Measurements from ENCODE around the gene MYBBP1A.

The MYBBP1A gene

DNA sequence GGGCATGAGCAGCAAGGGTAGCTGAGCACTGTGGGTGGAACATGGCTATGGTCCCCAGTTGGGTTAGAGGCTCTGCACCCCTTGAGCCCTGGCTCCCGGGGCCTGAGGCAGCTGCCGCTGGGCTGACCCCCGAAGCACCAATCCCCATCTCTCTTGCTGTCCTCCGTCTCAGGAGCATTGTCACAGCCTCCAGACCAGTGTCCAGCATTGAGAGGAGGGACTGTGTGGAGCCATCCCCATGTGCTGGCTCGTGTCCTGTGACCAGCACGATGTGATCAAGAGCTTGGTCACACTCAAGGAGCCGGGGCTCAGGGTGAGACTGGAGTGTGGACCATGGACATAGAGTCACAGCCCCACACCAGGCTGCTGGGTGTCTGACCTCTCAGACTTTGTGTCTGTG lies 32.0 kb upstream of the MYBBP1A start:
- TF ChIP-seq, protein P1, sequence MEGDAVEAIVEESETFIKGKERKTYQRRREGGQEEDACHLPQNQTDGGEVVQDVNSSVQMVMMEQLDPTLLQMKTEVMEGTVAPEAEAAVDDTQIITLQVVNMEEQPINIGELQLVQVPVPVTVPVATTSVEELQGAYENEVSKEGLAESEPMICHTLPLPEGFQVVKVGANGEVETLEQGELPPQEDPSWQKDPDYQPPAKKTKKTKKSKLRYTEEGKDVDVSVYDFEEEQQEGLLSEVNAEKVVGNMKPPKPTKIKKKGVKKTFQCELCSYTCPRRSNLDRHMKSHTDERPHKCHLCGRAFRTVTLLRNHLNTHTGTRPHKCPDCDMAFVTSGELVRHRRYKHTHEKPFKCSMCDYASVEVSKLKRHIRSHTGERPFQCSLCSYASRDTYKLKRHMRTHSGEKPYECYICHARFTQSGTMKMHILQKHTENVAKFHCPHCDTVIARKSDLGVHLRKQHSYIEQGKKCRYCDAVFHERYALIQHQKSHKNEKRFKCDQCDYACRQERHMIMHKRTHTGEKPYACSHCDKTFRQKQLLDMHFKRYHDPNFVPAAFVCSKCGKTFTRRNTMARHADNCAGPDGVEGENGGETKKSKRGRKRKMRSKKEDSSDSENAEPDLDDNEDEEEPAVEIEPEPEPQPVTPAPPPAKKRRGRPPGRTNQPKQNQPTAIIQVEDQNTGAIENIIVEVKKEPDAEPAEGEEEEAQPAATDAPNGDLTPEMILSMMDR (conservative IDR thresholded peaks at IDR 0.05): no peak
- TF ChIP-seq ZFX (IDR thresholded peaks at IDR 0.05): no peak
- no peak overlapping the region for H3K27ac ChIP-seq

DNA sequence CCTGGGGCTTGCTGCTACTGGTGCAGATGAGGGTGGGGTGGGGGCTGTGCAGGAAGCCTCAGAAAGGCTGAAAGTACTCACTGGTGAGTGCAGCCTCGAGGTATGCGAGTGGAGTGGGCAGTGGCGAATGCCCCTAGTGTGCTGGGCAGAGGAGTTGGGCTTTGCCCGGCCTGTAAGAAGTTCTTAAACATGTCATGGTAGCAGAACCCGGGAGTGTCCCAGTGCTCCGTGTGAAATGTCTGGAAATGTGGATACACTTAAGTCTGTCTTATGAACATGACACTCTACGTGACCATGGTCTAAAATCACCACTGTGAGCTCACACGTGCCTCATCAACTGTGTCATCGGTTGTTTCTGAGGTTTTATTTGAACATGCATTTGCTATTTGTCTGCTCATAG lies 30.9 kb upstream of the MYBBP1A start:
- H3K27ac ChIP-seq: no peak overlapping the region
- TF ChIP-seq, protein P1 (conservative IDR thresholded peaks at IDR 0.05): no peak
- TF ChIP-seq ZFX (IDR thresholded peaks at IDR 0.05): no peak

DNA sequence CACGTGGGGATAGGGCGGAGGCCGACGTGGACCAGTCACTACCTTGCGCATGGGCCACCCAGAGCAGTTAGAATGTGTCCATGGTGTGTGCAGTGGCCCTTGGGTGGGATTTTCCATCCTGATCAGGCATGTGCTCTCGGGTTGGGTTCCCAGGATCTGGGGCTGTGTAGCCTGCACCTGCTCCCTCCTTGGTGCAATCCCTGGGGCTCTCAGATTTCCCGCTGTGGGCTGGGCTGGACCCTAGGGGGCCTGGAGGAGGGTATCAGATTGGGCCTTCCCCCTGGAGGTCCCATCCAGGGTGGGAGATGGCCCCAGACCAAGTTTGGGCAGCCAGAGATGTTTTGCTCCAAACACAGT lies 30.4 kb upstream of the MYBBP1A start:
- no peak overlapping the region for H3K27ac ChIP-seq
- TF ChIP-seq ZFX (IDR thresholded peaks at IDR 0.05): no peak
- TF ChIP-seq, protein P1 (conservative IDR thresholded peaks at IDR 0.05): no peak

DNA sequence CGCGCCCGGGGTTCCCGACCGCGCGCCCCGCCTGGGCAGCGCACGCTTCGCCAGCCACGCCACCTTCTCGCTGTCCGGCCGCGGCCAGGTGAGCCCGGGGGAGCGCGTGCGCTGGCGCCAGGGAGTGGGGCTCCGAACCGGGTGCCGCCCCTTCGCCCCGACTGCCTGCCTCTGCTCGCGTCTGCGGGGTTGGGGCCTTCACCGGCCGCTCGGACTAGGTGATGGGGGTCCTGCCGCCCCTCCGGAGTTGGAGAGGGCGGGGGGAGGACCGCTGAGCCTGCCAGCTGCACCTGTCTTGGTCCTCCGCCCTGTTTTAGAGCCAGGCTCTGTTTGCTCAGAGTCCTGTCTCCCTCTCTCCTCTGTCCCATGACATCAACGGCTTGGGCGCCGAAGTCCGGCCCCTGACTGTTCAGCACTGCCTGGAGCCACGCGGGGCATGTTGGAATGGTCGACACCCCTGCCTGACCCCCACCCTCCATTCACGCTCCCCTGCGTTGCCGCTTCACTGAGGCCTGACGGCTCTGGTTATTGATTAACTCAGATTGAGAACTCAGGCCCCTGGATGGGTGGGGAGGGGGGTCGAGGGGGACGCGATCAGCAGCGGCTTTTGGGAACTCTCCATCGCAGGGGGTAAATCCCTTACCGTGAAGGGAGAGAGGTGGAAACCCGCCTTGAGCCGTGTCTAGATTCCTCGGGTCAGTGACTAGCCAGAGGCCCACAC lies 29.9 kb upstream of the MYBBP1A start:
- TF ChIP-seq ZFX (IDR thresholded peaks at IDR 0.05): no peak
- TF ChIP-seq, protein P1 (conservative IDR thresholded peaks at IDR 0.05): no peak
- no peak overlapping the region for H3K27ac ChIP-seq

DNA sequence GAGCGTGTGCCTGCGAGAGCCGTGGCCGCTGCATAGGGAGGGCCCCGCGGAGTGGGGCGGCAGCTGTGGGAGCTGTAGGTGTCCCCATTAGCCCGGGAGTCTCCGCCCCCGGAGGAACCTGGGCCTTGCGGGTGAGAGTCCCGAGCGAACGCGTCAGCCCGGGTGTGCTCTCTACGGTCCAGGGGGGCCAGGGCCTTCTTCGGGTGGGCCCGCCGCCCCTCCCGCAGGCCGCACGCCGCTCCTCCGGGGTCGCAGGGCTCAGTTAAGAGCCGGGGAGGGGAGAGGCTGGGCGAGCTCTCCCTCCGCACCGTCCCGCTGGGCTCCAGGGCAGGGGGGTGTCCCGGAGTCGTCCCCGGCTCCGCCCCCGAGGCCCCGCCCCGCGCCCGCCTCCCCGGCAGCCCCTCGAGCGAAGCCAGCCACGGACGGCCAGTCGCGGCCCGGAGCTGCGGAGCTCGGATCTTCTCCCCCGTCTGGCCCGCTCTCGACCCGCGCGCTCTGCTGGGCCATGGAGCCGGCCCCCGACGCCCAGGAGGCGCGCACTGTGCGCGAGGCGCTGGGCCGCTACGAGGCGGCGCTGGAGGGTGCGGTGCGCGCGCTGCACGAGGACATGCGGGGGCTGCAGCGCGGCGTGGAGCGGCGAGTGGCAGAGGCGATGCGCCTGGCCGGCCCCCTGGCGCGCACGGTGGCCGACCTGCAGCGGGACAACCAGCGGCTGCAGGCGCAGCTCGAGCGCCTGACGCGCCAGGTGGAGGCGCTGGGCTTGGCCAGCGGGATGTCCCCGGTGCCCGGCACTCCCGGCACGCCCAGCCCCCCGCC lies 29.1 kb upstream of the MYBBP1A start, which contains the start of gene SMTNL2:
TSS of gene SMTNL2 (plus strand) at position 429 of the 816 bp plus-strand sequence. CDS start at position 506, 77 bp downstream.
- H3K27ac ChIP-seq: no peak within 1 kb of the TSS
- no peak for TF ChIP-seq ZFX (IDR thresholded peaks at IDR 0.05)
- TF ChIP-seq, protein P1 (conservative IDR thresholded peaks at IDR 0.05): no peak

DNA sequence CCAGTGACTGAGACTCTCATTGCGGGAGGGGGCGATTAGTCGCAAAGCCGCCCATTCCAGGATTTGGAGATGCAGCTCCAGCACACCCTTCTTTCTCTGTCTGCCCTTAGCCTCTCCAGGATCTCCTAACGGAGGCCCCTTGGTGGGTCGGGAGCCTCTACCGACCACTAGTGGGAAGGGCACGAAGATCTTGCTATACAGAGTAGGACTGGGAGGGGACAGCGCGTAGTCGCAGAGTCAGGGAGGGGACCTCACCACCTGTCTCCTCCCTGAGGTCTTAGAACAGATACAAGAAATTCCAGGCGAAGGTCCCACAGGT lies 28.6 kb upstream of the MYBBP1A start:
- TF ChIP-seq, protein P1 (conservative IDR thresholded peaks at IDR 0.05): no peak
- no peak for TF ChIP-seq ZFX (IDR thresholded peaks at IDR 0.05)
- no peak overlapping the region for H3K27ac ChIP-seq

DNA sequence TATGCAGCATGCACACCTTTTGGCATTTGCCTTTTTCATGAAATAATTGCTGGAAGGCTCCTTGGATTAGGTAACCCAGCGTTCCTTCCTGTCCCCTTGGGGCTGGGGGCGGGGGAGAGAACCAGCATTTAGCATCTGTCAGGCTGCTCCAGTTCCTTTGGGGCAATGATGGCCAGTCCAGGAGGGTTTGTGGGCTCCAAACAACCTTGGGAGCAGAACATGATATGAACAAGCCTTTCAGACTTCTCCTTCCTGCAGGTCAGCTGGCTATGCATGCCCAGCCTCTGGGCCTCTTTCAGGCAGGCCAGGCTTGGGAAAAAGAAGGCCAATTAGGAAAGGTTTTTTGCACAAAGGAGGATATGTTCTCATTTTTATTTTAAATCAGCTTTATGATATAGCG lies 28.0 kb upstream of the MYBBP1A start:
- TF ChIP-seq, protein P1 (conservative IDR thresholded peaks at IDR 0.05): no peak
- no peak for TF ChIP-seq ZFX (IDR thresholded peaks at IDR 0.05)
- no peak overlapping the region for H3K27ac ChIP-seq

Measured in C4-2B (cell line).